Stimulated activated CD8-positive, alpha-beta memory T cell treated with anti-CD3 and anti-CD28 coated beads, Interleukin-15, amount 100 ng/mL, for 24 hours (primary cell): ENCODE data around the gene ULK4.
"Not testable (repeated sequence)": the region's sequence is repeated elsewhere in the genome, so short reads cannot be mapped to it uniquely, and the experiment has no call there.

Source experiments
- DNase-seq: peaks from one replicate; pipeline ENCODE4 v3.0.0-alpha.2; 2020; ENCODE audit warnings: low read depth

Gene ULK4

GRCh38 chr3:41498847-41499246 lies 463.1 kb downstream of the ULK4 start:
- no peak for DNase-seq

DNA sequence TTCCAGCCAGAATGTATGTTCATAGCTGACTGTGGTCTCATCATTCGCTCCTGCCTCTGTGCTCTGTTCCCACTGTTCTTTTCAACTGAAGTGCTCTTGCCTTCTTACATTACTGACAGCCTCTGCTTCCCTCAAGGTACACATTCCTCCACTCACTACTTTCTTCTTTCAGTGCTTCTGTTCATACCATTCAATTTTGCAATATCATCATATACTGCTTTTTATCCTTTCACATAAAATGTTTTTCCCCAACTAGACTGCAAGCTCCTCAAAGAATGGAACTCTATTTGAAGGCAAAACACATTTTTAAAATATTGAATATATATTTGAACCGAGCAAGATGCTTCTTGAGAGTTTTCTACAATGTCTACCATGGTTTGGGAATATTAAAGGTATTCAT lies 471.5 kb downstream of the ULK4 start:
- DNase-seq = no peak

DNA sequence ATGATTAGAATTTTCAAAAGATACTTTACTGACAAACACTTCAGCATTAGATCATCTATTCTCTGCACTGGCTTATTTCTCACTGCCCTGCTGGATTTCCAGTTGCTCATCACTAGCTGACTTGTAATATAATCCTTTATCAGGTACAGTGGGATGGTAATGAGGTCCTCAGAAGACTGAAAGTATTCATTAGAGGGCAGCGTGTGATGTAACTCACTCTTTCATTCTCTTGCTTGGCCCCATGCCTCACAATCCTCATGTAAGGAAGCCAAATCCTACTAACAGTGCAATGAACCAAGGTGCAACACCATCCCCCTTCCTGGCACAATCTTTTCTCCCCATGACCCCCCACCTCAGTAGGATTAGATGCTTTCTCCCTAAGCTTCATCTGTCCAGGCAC lies 472.7 kb downstream of the ULK4 start:
- no peak for DNase-seq

DNA sequence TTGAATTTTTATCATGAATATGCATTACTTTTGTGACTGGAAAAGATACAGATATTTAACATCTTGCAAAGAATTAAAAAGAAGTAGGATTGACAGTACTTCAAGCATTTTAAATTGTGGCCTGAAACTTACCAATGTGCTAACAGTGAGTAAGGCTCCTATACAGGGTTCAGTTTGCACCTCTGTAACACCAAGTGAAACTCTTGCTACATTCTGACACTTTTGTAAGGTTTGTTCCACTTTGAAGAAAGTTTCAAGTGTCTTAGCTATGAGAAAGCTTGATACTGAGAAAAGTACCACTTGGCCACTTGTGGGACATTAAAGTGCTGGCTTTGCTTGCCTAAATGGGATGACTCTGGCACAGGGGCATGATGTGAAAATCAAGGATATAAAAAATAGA lies 473.4 kb downstream of the ULK4 start:
- DNase-seq = no peak

GRCh38 chr3:41485484-41485883 lies 476.4 kb downstream of the ULK4 start:
- no peak for DNase-seq

DNA sequence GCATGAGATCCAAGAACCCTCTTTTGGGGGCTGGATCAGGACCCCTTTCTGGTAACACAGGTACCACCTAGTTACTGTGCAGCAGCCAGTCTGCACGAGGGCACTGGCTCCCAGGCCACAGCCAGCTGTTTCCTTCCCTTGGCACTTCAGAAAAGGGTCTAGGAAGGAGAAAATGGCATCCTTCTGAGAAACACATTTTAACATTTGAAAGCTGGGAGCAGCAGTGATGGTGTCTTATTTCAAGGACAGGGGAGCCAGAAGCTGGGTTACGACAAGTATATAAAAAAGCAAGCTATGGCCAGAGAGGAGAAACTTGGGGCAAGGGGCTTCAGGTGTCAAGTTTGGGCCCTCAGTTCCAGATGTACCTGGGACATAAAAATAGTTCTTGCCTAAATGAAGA lies 479.8 kb downstream of the ULK4 start:
- DNase-seq = no peak

DNA sequence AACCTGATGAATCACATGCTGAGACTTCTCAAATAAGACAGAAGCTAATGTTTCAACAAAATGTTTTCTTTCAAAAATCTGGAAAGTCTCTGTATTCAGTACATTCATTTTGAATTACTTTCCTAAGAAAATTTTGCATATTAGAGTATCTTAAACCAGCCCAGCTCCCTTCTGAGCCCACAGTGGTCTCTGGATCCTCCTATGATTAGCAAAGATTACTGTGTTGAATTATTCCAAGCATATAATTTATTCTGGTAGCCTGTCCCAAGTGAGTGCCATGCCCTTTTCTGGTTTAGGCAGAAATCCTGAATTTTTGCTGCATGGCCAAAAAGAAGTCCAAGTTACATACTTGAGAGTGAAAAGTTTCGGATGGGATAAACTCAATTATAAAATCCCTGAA lies 483.6 kb downstream of the ULK4 start:
- DNase-seq = no peak

DNA sequence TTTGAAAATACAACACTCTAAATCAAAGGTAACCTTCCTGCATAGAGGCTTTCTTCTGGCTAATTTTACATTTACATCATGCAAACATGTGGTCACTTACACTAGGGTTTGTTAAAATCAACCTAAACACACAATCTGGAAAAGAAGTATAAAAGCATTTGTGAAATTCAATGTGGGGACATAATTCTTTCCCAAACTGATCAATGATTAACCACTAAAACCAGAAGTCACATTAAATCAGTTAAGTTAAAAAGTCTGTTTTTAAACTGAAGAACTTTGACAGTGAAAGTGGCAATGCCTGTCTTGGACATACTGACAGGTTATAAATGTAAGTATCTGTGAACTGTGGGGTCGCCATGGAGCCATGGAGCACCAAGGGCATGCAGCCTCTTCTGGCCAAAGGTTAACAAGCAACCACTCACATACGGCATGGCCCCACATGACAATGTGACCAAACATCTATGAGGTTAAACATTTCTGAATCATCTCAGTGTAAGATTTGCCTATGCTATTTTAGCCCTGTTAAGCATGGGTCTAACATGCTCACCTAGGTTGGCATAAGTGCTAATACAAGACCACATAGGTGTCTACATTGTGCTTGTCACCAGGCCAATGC lies 484.4 kb downstream of the ULK4 start:
- no peak for DNase-seq

GRCh38 chr3:41469083-41469482 lies 492.8 kb downstream of the ULK4 start:
- DNase-seq = no peak

GRCh38 chr3:41467481-41467880 lies 494.4 kb downstream of the ULK4 start:
- DNase-seq = no peak

DNA sequence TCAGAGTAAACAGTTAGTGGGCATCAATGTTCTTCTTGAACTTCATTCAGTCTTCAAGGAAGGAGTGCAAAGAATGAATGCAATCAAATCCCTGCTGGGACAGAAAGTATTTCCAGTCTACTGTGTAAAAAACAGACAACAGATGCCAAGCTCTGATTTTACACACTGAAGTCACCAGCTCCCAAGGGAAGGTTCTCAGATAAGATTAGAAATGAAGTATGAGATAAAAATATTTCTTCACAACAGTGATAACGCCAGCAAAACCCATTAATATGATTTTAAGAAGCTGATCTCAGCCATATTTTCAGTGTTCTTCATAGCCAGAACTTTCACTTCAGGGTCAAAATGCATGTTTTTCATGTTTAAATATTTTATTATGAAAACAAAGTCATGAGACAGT lies 497.0 kb downstream of the ULK4 start:
- DNase-seq = no peak

- DNase-seq = no peak
These were observed 497.5 kb downstream of the ULK4 start for GRCh38 chr3:41464401-41464800.

- DNase-seq = no peak
These were observed 499.7 kb downstream of the ULK4 start for GRCh38 chr3:41462103-41462691.

- no peak for DNase-seq
These were observed 501.2 kb downstream of the ULK4 start for GRCh38 chr3:41460736-41461135.

- no peak for DNase-seq
These were observed 504.7 kb downstream of the ULK4 start for GRCh38 chr3:41457176-41457575.

DNA sequence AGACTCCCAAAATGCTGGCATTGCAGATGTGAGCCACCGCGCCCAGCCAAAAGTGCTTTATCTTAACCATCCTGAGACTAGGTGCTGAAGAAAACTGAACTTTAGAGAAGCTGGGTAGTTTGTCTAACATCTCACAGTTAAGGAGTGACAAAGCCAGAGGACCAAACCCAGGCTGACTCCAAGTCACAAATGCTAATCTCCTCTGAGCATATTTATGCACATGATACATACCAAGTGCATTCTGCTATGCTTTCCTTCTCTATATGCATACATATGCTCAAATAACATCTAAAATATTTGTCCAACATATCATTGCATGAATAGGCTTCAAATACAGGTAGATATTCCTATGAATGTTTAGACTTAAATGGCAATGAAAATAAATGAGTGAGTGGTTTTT lies 505.7 kb downstream of the ULK4 start:
- DNase-seq = no peak

- not testable (repeated sequence) for DNase-seq
These were observed 508.3 kb downstream of the ULK4 start for GRCh38 chr3:41453618-41454017.

- DNase-seq = no peak
These were observed 511.3 kb downstream of the ULK4 start for GRCh38 chr3:41450416-41451231.

DNA sequence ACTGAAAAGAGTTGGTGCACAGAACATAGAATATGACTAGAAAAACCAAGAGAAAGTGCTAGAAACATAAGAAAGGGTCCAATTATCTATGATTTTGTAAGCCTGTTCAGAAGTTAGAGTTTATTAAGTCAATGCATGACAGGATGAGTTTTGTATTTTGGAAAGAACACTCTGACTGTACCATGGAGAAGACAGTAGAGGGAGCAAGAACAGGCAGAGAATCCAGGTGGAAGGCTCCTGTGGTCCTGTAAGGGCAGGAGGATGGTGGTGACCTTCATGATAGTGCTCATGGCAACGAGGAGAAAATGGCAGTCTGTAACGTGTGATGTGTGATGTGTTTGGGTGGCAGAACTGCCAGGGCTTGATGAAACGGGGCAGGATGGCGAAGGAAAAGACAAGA lies 513.5 kb downstream of the ULK4 start:
- no peak for DNase-seq

GRCh38 chr3:41447701-41448100 lies 514.2 kb downstream of the ULK4 start:
- DNase-seq = no peak

DNA sequence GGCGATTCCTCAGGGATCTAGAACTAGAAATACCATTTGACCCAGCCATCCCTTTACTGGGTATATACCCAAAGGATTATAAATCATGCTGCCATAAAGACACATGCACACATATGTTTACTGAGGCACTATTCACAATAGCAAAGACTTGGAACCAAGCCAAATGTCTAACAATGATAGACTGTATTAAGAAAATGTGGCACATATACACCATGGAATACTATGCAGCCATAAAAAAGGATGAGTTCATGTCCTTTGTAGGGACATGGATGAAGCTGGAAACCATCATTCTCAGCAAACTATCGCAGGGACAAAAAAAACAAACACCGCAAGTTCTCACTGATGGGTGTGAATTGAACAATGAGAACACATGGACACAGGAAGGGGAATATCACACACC lies 515.6 kb downstream of the ULK4 start:
- not testable (repeated sequence) for DNase-seq

GRCh38 chr3:41441568-41441967 lies 520.3 kb downstream of the ULK4 start:
- DNase-seq = no peak

DNA sequence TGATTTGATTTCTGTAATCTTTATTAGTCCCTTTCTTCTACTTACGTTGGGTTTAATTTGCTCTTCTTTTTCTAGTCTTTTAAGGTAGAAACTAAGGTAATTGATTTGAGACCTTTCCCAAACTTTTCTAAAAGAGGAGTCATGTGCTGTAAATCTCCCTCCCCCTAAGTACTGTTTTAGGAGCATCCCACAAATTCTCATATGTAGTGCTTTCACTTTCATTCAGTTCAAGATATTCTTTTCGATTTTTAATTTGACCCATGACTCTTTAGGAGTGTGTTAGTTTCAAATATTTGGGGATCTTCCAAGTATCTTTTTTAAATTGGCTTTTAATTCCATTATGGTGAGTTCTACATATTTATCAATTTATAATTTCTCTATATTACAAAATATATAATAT lies 520.8 kb downstream of the ULK4 start:
- no peak for DNase-seq

DNA sequence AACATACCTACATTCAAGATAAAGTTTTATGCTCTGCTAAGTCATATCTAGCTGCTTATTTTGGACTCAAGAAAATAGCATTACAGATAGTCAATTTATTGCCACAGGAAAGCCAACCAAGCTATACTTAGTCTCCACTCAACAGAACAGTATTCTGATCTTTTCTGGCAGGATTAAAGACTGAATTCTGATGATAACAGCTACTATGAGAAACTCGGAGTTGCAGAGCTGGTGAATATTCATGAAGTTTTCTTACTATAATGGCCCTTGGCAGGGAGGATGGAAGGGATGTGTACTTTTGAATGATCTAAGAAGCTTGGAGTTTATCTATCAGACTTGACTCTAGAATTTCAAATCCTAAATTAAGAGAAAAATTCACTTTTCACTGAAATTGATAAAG lies 524.9 kb downstream of the ULK4 start:
- no peak for DNase-seq
